Measurements from ENCODE around the gene MISFA.
"Not testable (repeated sequence)": the region's sequence is repeated elsewhere in the genome, so short reads cannot be mapped to it uniquely, and the experiment has no call there.

MISFA gene

DNA sequence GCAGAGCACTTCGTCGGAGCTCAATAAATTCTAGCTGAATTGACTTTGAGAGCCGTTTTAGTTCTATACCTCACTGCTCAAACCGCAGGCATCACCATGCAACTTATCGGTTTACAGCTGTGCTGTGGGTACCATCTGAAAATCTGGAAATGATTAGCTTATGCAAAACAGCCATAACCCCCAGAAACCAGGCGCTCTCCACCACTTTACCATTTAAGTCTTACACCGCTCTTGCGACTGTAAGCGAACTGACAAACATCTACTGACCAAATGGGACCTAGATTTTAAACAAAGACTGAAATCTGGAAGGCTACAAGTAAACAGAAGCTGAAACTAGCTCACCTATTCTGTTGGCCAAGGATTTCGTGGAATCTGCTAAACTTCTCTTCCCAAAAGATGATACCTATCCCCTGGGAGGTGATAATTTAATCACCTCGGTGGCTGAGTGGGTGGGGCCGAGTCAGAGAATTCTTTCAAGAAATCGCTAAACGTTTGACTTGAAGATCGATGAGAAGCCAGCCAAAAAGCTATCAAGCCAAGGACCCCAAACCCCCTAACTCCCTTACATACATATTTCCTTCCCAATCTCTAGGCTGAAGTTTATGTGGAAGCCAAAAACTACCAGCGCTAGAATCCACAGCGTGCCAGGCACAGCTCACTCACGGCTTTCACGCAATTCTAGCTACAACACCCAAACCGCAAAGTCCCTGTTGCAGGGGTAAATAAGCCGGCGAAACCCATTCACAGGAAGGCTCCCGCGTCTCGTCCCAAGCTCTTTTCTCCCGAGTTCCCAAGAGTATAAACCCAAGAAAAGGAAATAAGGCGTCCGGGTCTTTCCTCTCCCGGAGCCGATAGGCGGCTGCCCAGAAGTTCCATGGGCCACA, 33.9 kb downstream of the MISFA start:
- POLR2A ChIA-PET (ENCODE audit: low non-redundant PET) = interaction anchor here (0.5 to 1.1 kb wide), 3 partner anchors 45 to 1688 kb away, joined by 3 to 7 read pairs (median 3); partner anchors contain the start of genes GTF2H1 and UEVLD
- CTCF ChIA-PET = interaction anchor here (0.6 kb wide), 2 partner anchors 32 to 94 kb away, joined by 3 read pairs; no protein-coding TSS in a partner anchor
- H3K27ac ChIP-seq = peak overlapping the region; percentile 87
- TF ChIP-seq, protein P1, sequence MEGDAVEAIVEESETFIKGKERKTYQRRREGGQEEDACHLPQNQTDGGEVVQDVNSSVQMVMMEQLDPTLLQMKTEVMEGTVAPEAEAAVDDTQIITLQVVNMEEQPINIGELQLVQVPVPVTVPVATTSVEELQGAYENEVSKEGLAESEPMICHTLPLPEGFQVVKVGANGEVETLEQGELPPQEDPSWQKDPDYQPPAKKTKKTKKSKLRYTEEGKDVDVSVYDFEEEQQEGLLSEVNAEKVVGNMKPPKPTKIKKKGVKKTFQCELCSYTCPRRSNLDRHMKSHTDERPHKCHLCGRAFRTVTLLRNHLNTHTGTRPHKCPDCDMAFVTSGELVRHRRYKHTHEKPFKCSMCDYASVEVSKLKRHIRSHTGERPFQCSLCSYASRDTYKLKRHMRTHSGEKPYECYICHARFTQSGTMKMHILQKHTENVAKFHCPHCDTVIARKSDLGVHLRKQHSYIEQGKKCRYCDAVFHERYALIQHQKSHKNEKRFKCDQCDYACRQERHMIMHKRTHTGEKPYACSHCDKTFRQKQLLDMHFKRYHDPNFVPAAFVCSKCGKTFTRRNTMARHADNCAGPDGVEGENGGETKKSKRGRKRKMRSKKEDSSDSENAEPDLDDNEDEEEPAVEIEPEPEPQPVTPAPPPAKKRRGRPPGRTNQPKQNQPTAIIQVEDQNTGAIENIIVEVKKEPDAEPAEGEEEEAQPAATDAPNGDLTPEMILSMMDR (conservative IDR thresholded peaks at IDR 0.05; ENCODE audit: low read depth) = no peak
- no peak for DNase-seq (ENCODE audit: low spot score)

DNA sequence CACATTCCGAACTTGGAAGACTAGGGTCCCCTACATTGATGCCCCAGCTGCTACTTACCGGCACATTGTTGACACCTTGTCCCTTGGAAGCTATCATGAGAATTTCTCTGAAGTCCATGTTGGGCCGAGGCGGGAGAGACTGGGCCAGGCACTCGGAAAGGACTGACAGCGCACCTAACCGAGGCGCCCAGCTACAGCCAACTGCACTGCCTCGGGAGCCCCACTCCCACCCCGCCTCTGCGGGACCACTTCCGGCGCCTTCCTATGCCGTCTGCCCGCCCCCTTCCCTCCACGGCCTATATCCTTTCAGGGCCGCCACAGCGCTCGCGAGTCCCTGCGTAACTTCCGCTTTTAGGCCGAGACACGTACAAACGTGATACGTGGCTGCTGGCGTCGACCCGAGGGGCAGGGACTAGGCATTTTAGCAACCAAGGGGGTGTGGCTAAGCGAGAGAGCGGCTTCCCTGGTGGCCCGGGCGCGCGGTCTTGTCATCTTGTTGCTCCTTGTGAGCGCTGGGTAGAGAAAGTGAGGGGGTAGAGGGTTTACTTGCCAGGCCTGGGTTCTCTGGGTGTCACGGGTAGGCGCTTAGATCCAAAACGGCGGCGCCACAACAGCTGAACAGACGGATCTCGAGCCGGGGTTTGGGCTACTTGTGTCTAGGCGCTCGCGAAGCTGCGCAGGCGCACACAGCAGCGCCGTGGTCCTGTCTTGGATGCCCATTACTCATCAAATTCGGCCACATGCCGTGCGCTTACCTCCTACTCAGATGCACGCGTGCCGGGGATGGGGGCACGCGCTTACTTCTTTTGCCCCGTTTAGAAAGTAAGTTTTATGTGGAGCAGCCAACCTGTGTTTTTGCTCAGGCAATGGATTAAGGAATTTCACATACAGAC, 34.8 kb downstream of the MISFA start, which contains the start of gene SPTY2D1:
SPTY2D1 (minus strand) TSS at position 203 of the 893 bp plus-strand sequence; CDS start at position 118, 85 bp downstream.
- peak within 1 kb of the TSS; percentile 87 for H3K27ac ChIP-seq
- DNase-seq (ENCODE audit: low spot score) = peak; percentile 96
- POLR2A ChIA-PET (ENCODE audit: low non-redundant PET) = interaction anchor here (0.5 to 1.1 kb wide), 3 partner anchors 43 to 53 kb away, joined by 3 to 6 read pairs (median 4); partner anchors contain the start of gene UEVLD
- CTCF ChIA-PET = interaction anchor here (0.6 to 0.9 kb wide), 3 partner anchors 33 to 97 kb away, joined by 3 to 5 read pairs (median 3); no protein-coding TSS in a partner anchor
- TF ChIP-seq, protein P1 (conservative IDR thresholded peaks at IDR 0.05; ENCODE audit: low read depth) = no peak

GRCh38 chr11:18641677-18642076, 42.1 kb downstream of the MISFA start:
- CTCF ChIA-PET = no interaction called here
- no peak for DNase-seq (ENCODE audit: low spot score)
- POLR2A ChIA-PET (ENCODE audit: low non-redundant PET) = no interaction called here

GRCh38 chr11:18643034-18643433, 43.4 kb downstream of the MISFA start:
- H3K27ac ChIP-seq; CTCF ChIA-PET; POLR2A ChIA-PET (ENCODE audit: low non-redundant PET); DNase-seq (ENCODE audit: low spot score): not testable (repeated sequence)

More at GRCh38 chr11:18641677-18642076, 42.1 kb downstream of the MISFA start:
- H3K27ac ChIP-seq = no peak overlapping the region
- TF ChIP-seq, protein P1 (conservative IDR thresholded peaks at IDR 0.05; ENCODE audit: low read depth) = no peak

- no peak overlapping the region for H3K27ac ChIP-seq
- DNase-seq (ENCODE audit: low spot score) = no peak
- ChIA-PET CTCF (no interaction called here), POLR2A (ENCODE audit: low non-redundant PET) (no interaction called here)
- TF ChIP-seq, protein P1 (conservative IDR thresholded peaks at IDR 0.05; ENCODE audit: low read depth) = no peak
These were observed 50.8 kb downstream of the MISFA start for GRCh38 chr11:18650353-18650752.

DNA sequence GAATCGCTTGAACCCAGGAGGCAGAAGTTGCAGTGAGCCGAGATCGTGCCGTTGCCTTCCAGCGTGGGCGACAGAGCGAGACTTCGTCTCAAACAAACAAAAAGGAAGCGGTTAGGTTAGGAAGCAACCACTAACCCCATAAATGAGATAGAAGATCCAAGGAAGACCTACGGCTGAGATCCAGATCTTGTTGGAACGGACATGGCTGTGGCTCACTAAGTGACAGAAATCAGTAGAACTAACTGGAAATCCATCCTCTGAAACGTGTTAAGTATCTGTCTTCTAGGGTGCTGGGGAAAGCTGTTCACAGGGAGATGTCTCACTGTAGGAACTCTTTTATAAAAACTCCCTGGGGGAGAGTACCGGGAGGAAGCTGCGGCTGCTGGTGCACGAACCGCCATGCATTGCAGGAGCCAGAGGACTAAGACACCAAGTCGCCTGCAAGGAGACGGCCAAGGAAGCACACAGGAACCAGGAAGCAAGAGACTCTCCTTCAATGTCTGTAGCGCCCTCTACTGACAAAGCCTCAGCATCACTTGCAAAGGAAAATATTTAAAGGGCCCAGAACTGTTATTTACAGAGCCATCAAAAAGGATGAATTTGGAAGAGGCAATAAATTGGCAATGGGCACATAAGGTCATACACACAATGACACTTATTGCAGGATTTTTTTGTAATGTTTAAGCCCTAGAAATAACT, 51.4 kb downstream of the MISFA start:
- ChIA-PET CTCF (interaction anchor here (0.6 to 1.3 kb wide), 6 partner anchors 19 to 111 kb away, joined by 3 to 8 read pairs (median 4); no protein-coding TSS in a partner anchor), POLR2A (ENCODE audit: low non-redundant PET) (no interaction called here)
- TF ChIP-seq, protein P1 (conservative IDR thresholded peaks at IDR 0.05; ENCODE audit: low read depth) = 0 out of 2 replicates have a peak, but pooled peaks have one; percentile 25
- no peak overlapping the region for H3K27ac ChIP-seq
- no peak for DNase-seq (ENCODE audit: low spot score)

Data from RWPE1 (cell line).